Measurements from ENCODE around the gene LRRC53. TPM values are rescaled to one million over a fixed set of nuclear protein-coding genes. Genes with fewer than 3 reads are reported as not detected.

Gene LRRC53
- not detected in 2 replicates for total RNA-seq (2014; rRNA removed; shearing (Covaris generic))

GRCh38 chr1:74512170-74512915, at the start of gene LRRC53:
Gene LRRC53, minus strand, starts transcription at chr1:74512611. Its CDS starts 29,262 bp downstream, at chr1:74483349.
- no peak for DNase-seq (ENCODE audit: low read depth)

- no peak for DNase-seq (ENCODE audit: low read depth)
These were observed 37.5 kb upstream of the LRRC53 start for GRCh38 chr1:74549932-74550331.

- DNase-seq (ENCODE audit: low read depth): no peak
These were observed 36.7 kb upstream of the LRRC53 start for GRCh38 chr1:74548961-74549750.

GRCh38 chr1:74545821-74546220, 33.4 kb upstream of the LRRC53 start:
- no peak for DNase-seq (ENCODE audit: low read depth)

GRCh38 chr1:74534241-74534640, 21.8 kb upstream of the LRRC53 start:
- peak; percentile 5 for DNase-seq (ENCODE audit: low read depth)

GRCh38 chr1:74531796-74532195, 19.4 kb upstream of the LRRC53 start:
- no peak for DNase-seq (ENCODE audit: low read depth)

- DNase-seq (ENCODE audit: low read depth): no peak
These were observed 18.5 kb upstream of the LRRC53 start for GRCh38 chr1:74530892-74531291.

GRCh38 chr1:74528123-74528522, 15.7 kb upstream of the LRRC53 start:
- DNase-seq (ENCODE audit: low read depth): no peak

- no peak for DNase-seq (ENCODE audit: low read depth)
These were observed 14.3 kb upstream of the LRRC53 start for GRCh38 chr1:74526708-74527107.

- no peak for DNase-seq (ENCODE audit: low read depth)
These were observed 11.6 kb upstream of the LRRC53 start for GRCh38 chr1:74523873-74524480.

GRCh38 chr1:74522148-74522547, 9.7 kb upstream of the LRRC53 start:
- DNase-seq (ENCODE audit: low read depth): no peak

GRCh38 chr1:74517599-74518051, 5.2 kb upstream of the LRRC53 start:
- no peak for DNase-seq (ENCODE audit: low read depth)

- DNase-seq (ENCODE audit: low read depth): no peak
These were observed 1.2 kb upstream of the LRRC53 start for GRCh38 chr1:74513411-74514300.

- no peak for DNase-seq (ENCODE audit: low read depth)
These were observed 4.0 kb downstream of the LRRC53 start for GRCh38 chr1:74508449-74508848.

- no peak for DNase-seq (ENCODE audit: low read depth)
These were observed 6.3 kb downstream of the LRRC53 start for GRCh38 chr1:74505928-74506710.

GRCh38 chr1:74504933-74505512, 7.4 kb downstream of the LRRC53 start:
- DNase-seq (ENCODE audit: low read depth): peak; percentile 15

GRCh38 chr1:74504125-74504932, 8.1 kb downstream of the LRRC53 start:
- DNase-seq (ENCODE audit: low read depth): peak; percentile 44

- no peak for DNase-seq (ENCODE audit: low read depth)
These were observed 9.6 kb downstream of the LRRC53 start for GRCh38 chr1:74502858-74503257.

GRCh38 chr1:74502432-74502831, 10.0 kb downstream of the LRRC53 start:
- no peak for DNase-seq (ENCODE audit: low read depth)
